HepG2 (cell line): ENCODE results near the gene PKP3. TPM values are rescaled to one million over a fixed set of nuclear protein-coding genes. Genes with fewer than 3 reads are reported as not detected.
A peak's percentile ranks its signal among the peaks of the same experiment; 100 is the strongest.

ENCODE experiments used
- ATAC-seq: fragments of 200-7000 bp; cut with Tn5 transposase; 3 replicates; pipeline ENCODE4 v1.9.1; 2020; ENCODE audit warnings: mild to moderate bottlenecking, moderate library complexity
- BruUV-seq: library from RNA; stranded (reverse); fragments of 400-500 nt; replicated peaks from 2 replicates; lab custom pipeline; 2021; lab: Mats Ljungman, UMichigan
- CTCF ChIA-PET: fragments of 300-600 bp; formaldehyde crosslinking; extraction: SDS; loops from one replicate; lab custom pipeline; 2021; ENCODE audit warnings: low total read pairs, inconsistent platforms, low intra/inter-chr PET ratio; lab: Yijun Ruan, JAX
- POLR2A ChIA-PET: fragments of 350-600 bp; sonication (Branson Sonifier 250); formaldehyde crosslinking; loops from one replicate; lab custom pipeline; 2020; ENCODE audit warnings: antibody characterized with exemption, inconsistent platforms; lab: Yijun Ruan, JAX
- DNase-seq: peaks from one replicate; pipeline ENCODE4 v3.0.0-alpha.2; 2015; ENCODE audit warnings: low spot score
- FAIRE-seq: peaks from 3 replicates; lab custom pipeline; 2011; peaks lifted over from hg19 to GRCh38; lab: Jason Lieb, UNC
- H2AFZ ChIP-seq: one replicate; pipeline ENCODE4 v1.6.1; 2011; ENCODE audit warnings: low read length, inconsistent platforms
- H3K27ac ChIP-seq: fragments of 300-600 bp; 3 replicates; pipeline ENCODE4 v1.8.0; 2011; ENCODE audit warnings: mixed run types, mild to moderate bottlenecking, mixed read lengths, low read length, inconsistent platforms; ENCODE audit not compliant: insufficient read depth; ENCODE audit errors: extremely low read length
- H3K27me3 ChIP-seq, 2 experiments: fragments of 200-600 bp in 1 of 2; 2 replicates in 1 of 2; 3 replicates in 1 of 2; pipeline versions ENCODE4 v1.6.0 to v1.8.0; 2011; ENCODE audit warnings: low read length in 2 of 2, mild to moderate bottlenecking in 2 of 2, moderate library complexity in 2 of 2, inconsistent platforms in 1 of 2; ENCODE audit not compliant: insufficient read depth in 2 of 2, control insufficient read depth in 1 of 2
- H3K36me3 ChIP-seq, 2 experiments: fragments of 200-600 bp in 1 of 2; replicated peaks in 1 of 2; 2 replicates in 1 of 2; 3 replicates in 1 of 2; pipeline versions ENCODE4 v1.5.1 to v1.8.0; 2011; ENCODE audit warnings: low read length in 2 of 2, inconsistent platforms in 1 of 2; ENCODE audit not compliant: insufficient read depth in 2 of 2, control insufficient read depth in 1 of 2
- H3K4me1 ChIP-seq: 2 replicates; pipeline ENCODE4 v1.5.1; 2012; ENCODE audit warnings: low read length, inconsistent platforms; ENCODE audit not compliant: insufficient read depth
- H3K4me2 ChIP-seq: 2 replicates; pipeline ENCODE4 v1.6.0; 2011; ENCODE audit warnings: low read depth, low read length, inconsistent platforms
- H3K4me3 ChIP-seq, 3 experiments: fragments of 200-600 bp in 1 of 3; sonication (generic), shearing (Covaris generic) in 1 of 3; replicated peaks in 1 of 3; 2 replicates each; pipeline ENCODE4 v1.5.1; 2011 to 2016; ENCODE audit warnings: low read length in 3 of 3, inconsistent platforms in 2 of 3, low read depth in 2 of 3, mild to moderate bottlenecking in 2 of 3, control low read depth in 1 of 3, mixed read lengths in 1 of 3; ENCODE audit not compliant: insufficient read depth in 1 of 3
- H3K79me2 ChIP-seq: one replicate; pipeline ENCODE4 v1.6.1; 2011; ENCODE audit warnings: low read length, inconsistent platforms; ENCODE audit not compliant: insufficient read depth
- H3K9ac ChIP-seq: 2 replicates; pipeline ENCODE4 v1.6.0; 2011; ENCODE audit warnings: mild to moderate bottlenecking, low read depth, low read length, inconsistent platforms; ENCODE audit not compliant: insufficient read depth
- H3K9me3 ChIP-seq: 2 replicates; pipeline ENCODE4 v1.5.1; 2012; ENCODE audit warnings: mild to moderate bottlenecking, low read length
- H4K20me1 ChIP-seq: 2 replicates; pipeline ENCODE4 v1.6.0; 2011; ENCODE audit warnings: inconsistent platforms, mild to moderate bottlenecking, low read length, moderate library complexity; ENCODE audit not compliant: insufficient read depth
- FOXP1 ChIP-seq, 2 experiments: fragments of 450-650 bp in 1 of 2; IDR thresholded peaks; 2 replicates each; pipeline ENCODE4 v1.6.1; 2017 to 2018; ENCODE audit warnings: antibody characterized with exemption in 1 of 2
- KDM5A ChIP-seq: fragments of 200-600 bp; sonication (generic); IDR thresholded peaks from 2 replicates; pipeline ENCODE4 v1.7.0; 2018; ENCODE audit warnings: antibody characterized with exemption, mild to moderate bottlenecking, low read length, borderline replicate concordance
- MXD1 ChIP-seq: sonication (generic); formaldehyde crosslinking; IDR thresholded peaks from 2 replicates; pipeline ENCODE4 v1.4.0; 2020; ENCODE audit warnings: mild to moderate bottlenecking, missing genetic modification reagents
- NCOA1 ChIP-seq: sonication (generic); formaldehyde crosslinking; IDR thresholded peaks from 2 replicates; pipeline ENCODE4 v1.9.0; 2021; ENCODE audit warnings: missing genetic modification reagents
- NFRKB ChIP-seq: fragments of 450-650 bp; IDR thresholded peaks from 2 replicates; pipeline ENCODE4 v1.6.1; 2017
- NPAS2 ChIP-seq: sonication (generic); formaldehyde crosslinking; IDR thresholded peaks from 2 replicates; pipeline ENCODE4 v1.8.0; 2022; ENCODE audit warnings: mild to moderate bottlenecking, missing genetic modification reagents, borderline replicate concordance
- PCBP2 ChIP-seq: fragments of 200-400 bp; formaldehyde crosslinking; optimal IDR thresholded peaks from 2 replicates; pipeline ENCODE3; 2018; ENCODE audit warnings: low read length, low read depth; ENCODE audit not compliant: poor library complexity, severe bottlenecking
- RAD51 ChIP-seq: fragments of 450-650 bp; IDR thresholded peaks from 2 replicates; pipeline ENCODE4 v1.6.1; 2016; ENCODE audit warnings: borderline replicate concordance
- RARG ChIP-seq: sonication (generic); formaldehyde crosslinking; IDR thresholded peaks from 2 replicates; pipeline ENCODE4 v1.4.0; 2020; ENCODE audit warnings: low read depth, mild to moderate bottlenecking, missing genetic modification reagents
- RORA ChIP-seq: sonication (generic); formaldehyde crosslinking; IDR thresholded peaks from 2 replicates; pipeline ENCODE4 v1.5.0; 2020; ENCODE audit warnings: mild to moderate bottlenecking, missing genetic modification reagents, moderate library complexity
- USF2 ChIP-seq, 2 experiments: sonication (generic) in 1 of 2; formaldehyde crosslinking in 1 of 2; IDR thresholded peaks; 2 replicates each; pipeline versions ENCODE4 v1.5.1 to v1.6.1; 2011 to 2020; ENCODE audit warnings: borderline replicate concordance in 1 of 2, low read depth in 1 of 2, low read length in 1 of 2, mild to moderate bottlenecking in 1 of 2, missing genetic modification reagents in 1 of 2, moderate library complexity in 1 of 2
- WIZ ChIP-seq: sonication (generic); formaldehyde crosslinking; IDR thresholded peaks from 2 replicates; pipeline ENCODE4 v1.5.1; 2020; ENCODE audit warnings: mild to moderate bottlenecking, missing genetic modification reagents
- ZMAT5 ChIP-seq: sonication (generic); formaldehyde crosslinking; IDR thresholded peaks from 2 replicates; pipeline ENCODE4 v1.5.0; 2020; ENCODE audit warnings: mild to moderate bottlenecking, low read depth, missing genetic modification reagents, borderline replicate concordance
- ZMYM3 ChIP-seq: sonication (generic); formaldehyde crosslinking; IDR thresholded peaks from 2 replicates; pipeline ENCODE4 v1.5.1; 2020; ENCODE audit warnings: mild to moderate bottlenecking, missing genetic modification reagents
- ZNF256 ChIP-seq: sonication (generic); formaldehyde crosslinking; conservative IDR thresholded peaks from 2 replicates; pipeline ENCODE4 v1.4.0; 2020; ENCODE audit warnings: missing genetic modification reagents
- ZNF670 ChIP-seq: sonication (generic); formaldehyde crosslinking; IDR thresholded peaks from 2 replicates; pipeline ENCODE4 v1.8.0; 2022; ENCODE audit warnings: mild to moderate bottlenecking, missing genetic modification reagents, borderline replicate concordance
- ZNF83 ChIP-seq: sonication (generic); formaldehyde crosslinking; IDR thresholded peaks from 2 replicates; pipeline ENCODE4 v1.4.0; 2020; ENCODE audit warnings: missing genetic modification reagents, mild to moderate bottlenecking, borderline replicate concordance
- WGBS: methylation state at CpG from one replicate; pipeline ENCODE4 v1.1.6; 2017; ENCODE audit warnings: low lambda C conversion rate; 5-methylcytosine and 5-hydroxymethylcytosine counted together
- in situ Hi-C: cut with HindIII; loops from 2 replicates; pipeline ENCODE4 v1.10.0; 2017; ENCODE audit warnings: low pct_unique_long_range_greater_than_20kb; ENCODE audit not compliant: extremely low pct_ligation_motif_present
- intact Hi-C: fragments of 100-400 bp; cut with micrococcal nuclease; formaldehyde crosslinking; loops from one replicate; pipeline ENCODE4 v1.10.0; 2022; ENCODE audit not compliant: unreplicated experiment
- polyA plus RNA-seq, 8 experiments: library from polyadenylated mRNA; depleted of rRNA in 3 of 8; stranded (reverse) in 7 of 8; unstranded in 1 of 8; fragments of >200 nt; fragmentation: Illumina TruSeq in 4 of 8; extraction: Trizol in 4 of 8; gene quantifications; 2 replicates each; pipeline versions ENCODE4 v1.2.1 to v1.2.3, GENCODE V29; 2011 to 2016; ENCODE audit warnings: low read depth in 4 of 8, missing spikeins in 1 of 8, mixed read lengths in 1 of 8; ENCODE audit not compliant: insufficient read depth in 1 of 8
- total RNA-seq, 5 experiments: library from RNA; depleted of rRNA; stranded (reverse); fragments of >200 nt; fragmentation: Illumina TruSeq; extraction: Trizol; gene quantifications; 2 replicates each; pipeline ENCODE4 v1.2.3, GENCODE V29; 2016; ENCODE audit warnings: low read depth in 1 of 5

Gene PKP3
- total and polyA plus RNA-seq, 2 of the 13 experiments (the other 11 are each of a cell fraction or from before 2014, with no cell fraction given), result 18.0 to 28.7 TPM

GRCh38 chr11:442611-443081, 48.6 kb downstream of the PKP3 start (continued):
- TF ChIP-seq ZMAT5 (CRISPR knock-in tag) (no peak), ZNF83 (CRISPR knock-in tag) (0 out of 2 replicates have a peak, but pooled peaks have one; percentile 28)

- intact Hi-C loops, result no loop called here
- H3K9ac ChIP-seq, result no peak overlapping the region
- TF ChIP-seq PCBP2 (no peak), ZNF670 (no peak), USF2 (IDR thresholded peaks at IDR 0.05; ENCODE audit: low read depth, low read length) (peak; percentile 65; the same call in 1 of the 2 replicates), USF2 (CRISPR knock-in tag; IDR thresholded peaks at IDR 0.05; ENCODE audit: borderline replicate concordance) (peak; percentile 31; the same call in 1 of the 2 replicates), FOXP1 (IDR thresholded peaks at IDR 0.05) (no peak), FOXP1 (CRISPR knock-in tag; IDR thresholded peaks at IDR 0.05) (no peak), NCOA1 (CRISPR knock-in tag) (no peak), MXD1 (no peak), RORA (CRISPR knock-in tag) (no peak), ZMYM3 (CRISPR knock-in tag) (peak; percentile 64; the same call in 1 of the 2 replicates), RAD51 (peak; percentile 67), ZNF256 (CRISPR knock-in tag) (no peak), NPAS2 (CRISPR knock-in tag) (no peak), KDM5A (no peak), WIZ (no peak), NFRKB (no peak), RARG (CRISPR knock-in tag) (no peak)
These were observed 49.7 kb downstream of the PKP3 start for GRCh38 chr11:443542-444199.

More at GRCh38 chr11:443542-444199, 49.7 kb downstream of the PKP3 start:
- Histone ChIP-seq H3K79me2 (no peaks in the 10 kb centered on the region), H3K4me2 (no peak overlapping the region), H2AFZ (no peak overlapping the region), H3K4me3 (no peak overlapping the region), H3K4me1 (peaks cover 68% of the 10 kb centered on the region), H3K36me3 (no peaks in the 10 kb centered on the region), H3K27me3 (no peaks in the 10 kb centered on the region), H3K9me3 (no peaks in the 10 kb centered on the region), H4K20me1 (no peaks in the 10 kb centered on the region), H3K27ac (no peak overlapping the region)
- WGBS, result 87% methylated on average over 16 of the region's 16 CpGs
- DNase-seq, result no peak
- no peak for FAIRE-seq
- BruUV-seq, result no TSS peak
- no peak for ATAC-seq
- POLR2A ChIA-PET, result interaction anchor here (1.5 kb wide), 1 partner anchor 114 kb away, joined by 3 read pairs; no protein-coding TSS in a partner anchor
- in situ Hi-C loops, result loop anchor here (5.0 kb wide), 1 partner anchor 36 kb away; no protein-coding TSS in a partner anchor
- CTCF ChIA-PET, result no interaction called here
